Measurements from ENCODE around the gene ANKRD28. TPM values are rescaled to one million over a fixed set of nuclear protein-coding genes. Genes with fewer than 3 reads are reported as not detected.

Gene ANKRD28
- total RNA-seq, 1 experiment from 2014 or later: 47.5 TPM

DNA sequence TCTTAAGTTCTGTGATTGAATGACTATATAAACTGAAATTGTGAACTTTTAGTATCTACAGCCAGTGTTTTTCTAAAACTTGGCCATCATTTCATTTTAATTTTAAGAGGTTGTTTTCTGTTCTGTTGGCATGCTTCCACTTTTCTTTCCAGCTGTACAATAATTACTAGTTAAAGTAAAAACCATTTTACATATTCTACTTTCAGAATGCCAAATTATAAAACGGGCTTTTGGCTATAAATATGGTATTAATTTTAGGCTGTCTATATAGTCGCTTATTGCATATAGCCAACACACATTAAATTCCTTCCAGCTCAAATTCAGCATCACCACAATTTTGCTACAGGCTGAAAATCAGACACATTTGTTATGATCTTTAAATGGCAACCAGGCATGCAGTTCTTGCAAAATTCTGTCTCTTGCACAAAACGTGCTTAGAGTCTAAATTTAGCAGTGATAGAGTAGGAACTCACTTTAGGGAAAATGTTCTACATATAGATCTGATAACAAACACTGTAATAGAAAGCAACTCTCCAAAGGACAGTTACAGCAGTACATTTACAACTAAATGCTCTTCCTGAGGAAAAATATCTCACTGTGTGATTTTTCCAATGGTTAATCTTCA, 115.1 kb downstream of the ANKRD28 start:
- no peak for ATAC-seq
- Histone ChIP-seq H3K4me2 (ENCODE audit: low read length) (no peak overlapping the region), H3K9me3 (ENCODE audit: control insufficient read depth in 1 of 2, insufficient read depth in 1 of 2, low read depth in 1 of 2, low read length in 2 of 2) (no peaks in the 10 kb centered on the region), H3K4me3 (replicated peaks in 1 of 2; ENCODE audit: low read depth in 1 of 2, low read length in 2 of 2) (no peak overlapping the region), H3K27me3 (ENCODE audit: insufficient read depth, low read length) (no peaks in the 10 kb centered on the region), H3K36me3 (ENCODE audit: control insufficient read depth in 1 of 2, insufficient read depth in 2 of 2, low read length in 2 of 2) (peaks cover 14 to 25% of the 10 kb centered on the region in 2 experiments; a peak in 3 of 4 replicates), H3K79me2 (ENCODE audit: insufficient read depth, low read length) (no peaks in the 10 kb centered on the region), H3K9me2 (ENCODE audit: insufficient read depth) (no peaks in the 10 kb centered on the region), H3K4me1 (ENCODE audit: control insufficient read depth in 1 of 2, insufficient read depth in 2 of 2, low read length in 2 of 2) (no peaks in the 10 kb centered on the region), H4K20me1 (ENCODE audit: insufficient read depth) (no peaks in the 10 kb centered on the region), H3K27ac (ENCODE audit: low read depth, low read length) (no peak overlapping the region), H2AFZ (ENCODE audit: low read depth, low read length, poor library complexity, severe bottlenecking) (no peak overlapping the region), H3K9ac (ENCODE audit: low read length) (no peak overlapping the region)
- no TSS peak for BruUV-seq (replicated peaks)
- TF ChIP-seq ELF1 (IDR thresholded peaks at IDR 0.05; ENCODE audit: borderline replicate concordance, low read depth): no peak
- RAD21 ChIA-PET (ENCODE audit: low non-redundant PET in 1 of 2, low total read pairs in 2 of 2, uncharacterized antibody in 2 of 2, unreplicated experiment in 2 of 2): no interaction called here
- POLR2A ChIA-PET: no interaction called here
- intact Hi-C loops (cut with micrococcal nuclease): no loop called here
- CTCF ChIA-PET: no interaction called here
- DNase-seq (ENCODE audit: low read depth, low spot score): no peak

DNA sequence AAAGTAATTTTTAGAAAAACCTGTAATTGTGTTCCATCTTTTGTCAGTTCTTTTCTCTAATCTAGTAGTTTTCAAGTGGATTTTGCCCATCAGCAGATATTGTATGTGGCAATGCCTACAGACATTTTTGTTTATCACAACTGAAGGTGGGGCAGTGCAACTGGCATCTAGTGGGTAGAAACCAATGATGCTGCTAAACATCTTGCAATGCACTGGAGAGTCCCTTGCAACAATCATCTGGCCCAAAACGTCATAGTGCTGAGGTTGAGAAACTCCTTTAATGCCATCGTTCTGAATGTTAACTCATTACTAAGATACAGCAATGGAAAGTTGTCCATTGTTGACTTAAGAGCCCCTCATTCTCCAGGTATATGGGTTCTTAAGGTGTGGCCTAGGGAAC, 116.1 kb downstream of the ANKRD28 start:
- Histone ChIP-seq H4K20me1 (ENCODE audit: insufficient read depth) (no peaks in the 10 kb centered on the region), H2AFZ (ENCODE audit: low read depth, low read length, poor library complexity, severe bottlenecking) (no peak overlapping the region), H3K79me2 (ENCODE audit: insufficient read depth, low read length) (no peaks in the 10 kb centered on the region), H3K4me2 (ENCODE audit: low read length) (no peak overlapping the region), H3K27ac (ENCODE audit: low read depth, low read length) (no peak overlapping the region), H3K9me3 (ENCODE audit: control insufficient read depth in 1 of 2, insufficient read depth in 1 of 2, low read depth in 1 of 2, low read length in 2 of 2) (no peaks in the 10 kb centered on the region), H3K9ac (ENCODE audit: low read length) (no peak overlapping the region), H3K36me3 (ENCODE audit: control insufficient read depth in 1 of 2, insufficient read depth in 2 of 2, low read length in 2 of 2) (peaks cover 22 to 31% of the 10 kb centered on the region in 2 experiments; a peak in 3 of 4 replicates), H3K9me2 (ENCODE audit: insufficient read depth) (no peaks in the 10 kb centered on the region), H3K4me3 (replicated peaks in 1 of 2; ENCODE audit: low read depth in 1 of 2, low read length in 2 of 2) (no peak overlapping the region), H3K27me3 (ENCODE audit: insufficient read depth, low read length) (no peaks in the 10 kb centered on the region), H3K4me1 (ENCODE audit: control insufficient read depth in 1 of 2, insufficient read depth in 2 of 2, low read length in 2 of 2) (no peaks in the 10 kb centered on the region)
- intact Hi-C loops (cut with micrococcal nuclease): no loop called here
- DNase-seq (ENCODE audit: low read depth, low spot score) (no peak), ATAC-seq (no peak)
- no TSS peak for BruUV-seq (replicated peaks)
- ChIA-PET POLR2A (no interaction called here), CTCF (no interaction called here), RAD21 (ENCODE audit: low non-redundant PET in 1 of 2, low total read pairs in 2 of 2, uncharacterized antibody in 2 of 2, unreplicated experiment in 2 of 2) (no interaction called here)
- TF ChIP-seq POLR2AphosphoS5 (IDR thresholded peaks at IDR 0.05; ENCODE audit: low read depth, low read length) (no peak), SIN3A (IDR thresholded peaks at IDR 0.05; ENCODE audit: low read depth) (no peak), JUND (IDR thresholded peaks at IDR 0.05) (no peak)
- TF ChIP-seq, protein P1, sequence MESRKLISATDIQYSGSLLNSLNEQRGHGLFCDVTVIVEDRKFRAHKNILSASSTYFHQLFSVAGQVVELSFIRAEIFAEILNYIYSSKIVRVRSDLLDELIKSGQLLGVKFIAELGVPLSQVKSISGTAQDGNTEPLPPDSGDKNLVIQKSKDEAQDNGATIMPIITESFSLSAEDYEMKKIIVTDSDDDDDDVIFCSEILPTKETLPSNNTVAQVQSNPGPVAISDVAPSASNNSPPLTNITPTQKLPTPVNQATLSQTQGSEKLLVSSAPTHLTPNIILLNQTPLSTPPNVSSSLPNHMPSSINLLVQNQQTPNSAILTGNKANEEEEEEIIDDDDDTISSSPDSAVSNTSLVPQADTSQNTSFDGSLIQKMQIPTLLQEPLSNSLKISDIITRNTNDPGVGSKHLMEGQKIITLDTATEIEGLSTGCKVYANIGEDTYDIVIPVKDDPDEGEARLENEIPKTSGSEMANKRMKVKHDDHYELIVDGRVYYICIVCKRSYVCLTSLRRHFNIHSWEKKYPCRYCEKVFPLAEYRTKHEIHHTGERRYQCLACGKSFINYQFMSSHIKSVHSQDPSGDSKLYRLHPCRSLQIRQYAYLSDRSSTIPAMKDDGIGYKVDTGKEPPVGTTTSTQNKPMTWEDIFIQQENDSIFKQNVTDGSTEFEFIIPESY (IDR thresholded peaks at IDR 0.05; ENCODE audit: extremely low read depth, insufficient replicate concordance, low read length): no peak
